Measurements from ENCODE around the gene SLC25A38. TPM values are rescaled to one million over a fixed set of nuclear protein-coding genes. Genes with fewer than 3 reads are reported as not detected.

The SLC25A38 gene
- total and polyA plus RNA-seq, 9 of the 15 experiments (the other 6 are each of a cell fraction or from before 2014, with no cell fraction given): 13.5 to 51.1 (median 30.6) TPM

DNA sequence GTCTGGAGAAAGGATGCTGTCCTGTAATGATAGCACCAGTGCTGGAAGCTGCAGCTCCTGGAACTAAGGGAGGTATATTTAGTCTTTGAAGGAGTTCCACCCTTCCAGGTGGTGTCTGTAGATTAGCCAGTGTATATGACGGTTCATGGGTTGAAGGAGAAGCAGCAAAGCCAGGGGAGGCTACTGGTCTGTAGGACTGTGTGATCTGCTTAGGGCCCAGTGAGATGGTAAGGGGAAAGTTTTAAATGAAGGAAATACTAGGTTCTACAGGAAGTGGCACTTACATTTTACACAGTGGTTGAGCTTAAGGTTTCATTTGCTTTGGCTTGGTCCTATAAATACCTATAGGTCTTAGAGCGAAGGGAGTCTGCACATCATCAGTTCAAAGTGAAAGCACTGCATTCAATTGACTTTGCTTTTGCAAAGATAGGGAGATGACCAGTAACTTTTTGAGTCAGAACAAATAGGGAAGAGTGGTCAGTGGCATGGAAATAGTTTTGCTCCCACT is 5.6 kb downstream of the SLC25A38 start (continued):
- TF ChIP-seq, protein P1, sequence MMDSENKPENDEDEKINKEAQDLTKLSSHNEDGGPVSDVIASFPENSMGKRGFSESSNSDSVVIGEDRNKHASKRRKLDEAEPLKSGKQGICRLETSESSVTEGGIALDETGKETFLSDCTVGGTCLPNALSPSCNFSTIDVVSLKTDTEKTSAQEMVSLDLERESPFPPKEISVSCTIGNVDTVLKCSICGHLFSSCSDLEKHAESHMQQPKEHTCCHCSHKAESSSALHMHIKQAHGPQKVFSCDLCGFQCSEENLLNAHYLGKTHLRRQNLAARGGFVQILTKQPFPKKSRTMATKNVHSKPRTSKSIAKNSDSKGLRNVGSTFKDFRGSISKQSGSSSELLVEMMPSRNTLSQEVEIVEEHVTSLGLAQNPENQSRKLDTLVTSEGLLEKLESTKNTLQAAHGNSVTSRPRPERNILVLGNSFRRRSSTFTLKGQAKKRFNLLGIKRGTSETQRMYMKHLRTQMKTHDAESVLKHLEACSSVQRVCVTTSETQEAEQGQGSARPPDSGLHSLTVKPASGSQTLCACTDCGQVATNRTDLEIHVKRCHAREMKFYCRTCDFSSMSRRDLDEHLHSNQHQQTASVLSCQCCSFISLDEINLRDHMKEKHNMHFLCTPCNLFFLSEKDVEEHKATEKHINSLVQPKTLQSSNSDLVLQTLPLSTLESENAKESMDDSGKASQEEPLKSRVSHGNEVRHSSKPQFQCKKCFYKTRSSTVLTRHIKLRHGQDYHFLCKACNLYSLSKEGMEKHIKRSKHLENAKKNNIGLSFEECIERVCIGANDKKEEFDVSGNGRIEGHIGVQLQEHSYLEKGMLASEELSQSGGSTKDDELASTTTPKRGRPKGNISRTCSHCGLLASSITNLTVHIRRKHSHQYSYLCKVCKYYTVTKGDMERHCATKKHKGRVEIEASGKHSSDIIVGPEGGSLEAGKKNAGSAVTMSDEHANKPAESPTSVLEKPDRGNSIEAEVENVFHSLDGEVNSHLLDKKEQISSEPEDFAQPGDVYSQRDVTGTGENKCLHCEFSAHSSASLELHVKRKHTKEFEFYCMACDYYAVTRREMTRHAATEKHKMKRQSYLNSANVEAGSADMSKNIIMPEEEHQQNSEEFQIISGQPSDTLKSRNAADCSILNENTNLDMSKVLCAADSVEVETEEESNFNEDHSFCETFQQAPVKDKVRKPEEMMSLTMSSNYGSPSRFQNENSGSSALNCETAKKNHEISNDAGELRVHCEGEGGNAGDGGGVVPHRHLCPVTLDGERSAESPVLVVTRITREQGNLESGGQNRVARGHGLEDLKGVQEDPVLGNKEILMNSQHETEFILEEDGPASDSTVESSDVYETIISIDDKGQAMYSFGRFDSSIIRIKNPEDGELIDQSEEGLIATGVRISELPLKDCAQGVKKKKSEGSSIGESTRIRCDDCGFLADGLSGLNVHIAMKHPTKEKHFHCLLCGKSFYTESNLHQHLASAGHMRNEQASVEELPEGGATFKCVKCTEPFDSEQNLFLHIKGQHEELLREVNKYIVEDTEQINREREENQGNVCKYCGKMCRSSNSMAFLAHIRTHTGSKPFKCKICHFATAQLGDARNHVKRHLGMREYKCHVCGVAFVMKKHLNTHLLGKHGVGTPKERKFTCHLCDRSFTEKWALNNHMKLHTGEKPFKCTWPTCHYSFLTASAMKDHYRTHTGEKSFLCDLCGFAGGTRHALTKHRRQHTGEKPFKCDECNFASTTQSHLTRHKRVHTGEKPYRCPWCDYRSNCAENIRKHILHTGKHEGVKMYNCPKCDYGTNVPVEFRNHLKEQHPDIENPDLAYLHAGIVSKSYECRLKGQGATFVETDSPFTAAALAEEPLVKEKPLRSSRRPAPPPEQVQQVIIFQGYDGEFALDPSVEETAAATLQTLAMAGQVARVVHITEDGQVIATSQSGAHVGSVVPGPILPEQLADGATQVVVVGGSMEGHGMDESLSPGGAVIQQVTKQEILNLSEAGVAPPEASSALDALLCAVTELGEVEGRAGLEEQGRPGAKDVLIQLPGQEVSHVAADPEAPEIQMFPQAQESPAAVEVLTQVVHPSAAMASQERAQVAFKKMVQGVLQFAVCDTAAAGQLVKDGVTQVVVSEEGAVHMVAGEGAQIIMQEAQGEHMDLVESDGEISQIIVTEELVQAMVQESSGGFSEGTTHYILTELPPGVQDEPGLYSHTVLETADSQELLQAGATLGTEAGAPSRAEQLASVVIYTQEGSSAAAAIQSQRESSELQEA (IDR thresholded peaks at IDR 0.05; ENCODE audit: low read depth): no peak
- TF ChIP-seq, protein P2, sequence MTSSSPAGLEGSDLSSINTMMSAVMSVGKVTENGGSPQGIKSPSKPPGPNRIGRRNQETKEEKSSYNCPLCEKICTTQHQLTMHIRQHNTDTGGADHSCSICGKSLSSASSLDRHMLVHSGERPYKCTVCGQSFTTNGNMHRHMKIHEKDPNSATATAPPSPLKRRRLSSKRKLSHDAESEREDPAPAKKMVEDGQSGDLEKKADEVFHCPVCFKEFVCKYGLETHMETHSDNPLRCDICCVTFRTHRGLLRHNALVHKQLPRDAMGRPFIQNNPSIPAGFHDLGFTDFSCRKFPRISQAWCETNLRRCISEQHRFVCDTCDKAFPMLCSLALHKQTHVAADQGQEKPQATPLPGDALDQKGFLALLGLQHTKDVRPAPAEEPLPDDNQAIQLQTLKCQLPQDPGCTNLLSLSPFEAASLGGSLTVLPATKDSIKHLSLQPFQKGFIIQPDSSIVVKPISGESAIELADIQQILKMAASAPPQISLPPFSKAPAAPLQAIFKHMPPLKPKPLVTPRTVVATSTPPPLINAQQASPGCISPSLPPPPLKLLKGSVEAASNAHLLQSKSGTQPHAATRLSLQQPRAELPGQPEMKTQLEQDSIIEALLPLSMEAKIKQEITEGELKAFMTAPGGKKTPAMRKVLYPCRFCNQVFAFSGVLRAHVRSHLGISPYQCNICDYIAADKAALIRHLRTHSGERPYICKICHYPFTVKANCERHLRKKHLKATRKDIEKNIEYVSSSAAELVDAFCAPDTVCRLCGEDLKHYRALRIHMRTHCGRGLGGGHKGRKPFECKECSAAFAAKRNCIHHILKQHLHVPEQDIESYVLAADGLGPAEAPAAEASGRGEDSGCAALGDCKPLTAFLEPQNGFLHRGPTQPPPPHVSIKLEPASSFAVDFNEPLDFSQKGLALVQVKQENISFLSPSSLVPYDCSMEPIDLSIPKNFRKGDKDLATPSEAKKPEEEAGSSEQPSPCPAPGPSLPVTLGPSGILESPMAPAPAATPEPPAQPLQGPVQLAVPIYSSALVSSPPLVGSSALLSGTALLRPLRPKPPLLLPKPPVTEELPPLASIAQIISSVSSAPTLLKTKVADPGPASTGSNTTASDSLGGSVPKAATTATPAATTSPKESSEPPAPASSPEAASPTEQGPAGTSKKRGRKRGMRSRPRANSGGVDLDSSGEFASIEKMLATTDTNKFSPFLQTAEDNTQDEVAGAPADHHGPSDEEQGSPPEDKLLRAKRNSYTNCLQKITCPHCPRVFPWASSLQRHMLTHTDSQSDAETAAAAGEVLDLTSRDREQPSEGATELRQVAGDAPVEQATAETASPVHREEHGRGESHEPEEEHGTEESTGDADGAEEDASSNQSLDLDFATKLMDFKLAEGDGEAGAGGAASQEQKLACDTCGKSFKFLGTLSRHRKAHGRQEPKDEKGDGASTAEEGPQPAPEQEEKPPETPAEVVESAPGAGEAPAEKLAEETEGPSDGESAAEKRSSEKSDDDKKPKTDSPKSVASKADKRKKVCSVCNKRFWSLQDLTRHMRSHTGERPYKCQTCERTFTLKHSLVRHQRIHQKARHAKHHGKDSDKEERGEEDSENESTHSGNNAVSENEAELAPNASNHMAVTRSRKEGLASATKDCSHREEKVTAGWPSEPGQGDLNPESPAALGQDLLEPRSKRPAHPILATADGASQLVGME (CRISPR knock-in tag; IDR thresholded peaks at IDR 0.05): no peak
- TF ChIP-seq, protein P3, sequence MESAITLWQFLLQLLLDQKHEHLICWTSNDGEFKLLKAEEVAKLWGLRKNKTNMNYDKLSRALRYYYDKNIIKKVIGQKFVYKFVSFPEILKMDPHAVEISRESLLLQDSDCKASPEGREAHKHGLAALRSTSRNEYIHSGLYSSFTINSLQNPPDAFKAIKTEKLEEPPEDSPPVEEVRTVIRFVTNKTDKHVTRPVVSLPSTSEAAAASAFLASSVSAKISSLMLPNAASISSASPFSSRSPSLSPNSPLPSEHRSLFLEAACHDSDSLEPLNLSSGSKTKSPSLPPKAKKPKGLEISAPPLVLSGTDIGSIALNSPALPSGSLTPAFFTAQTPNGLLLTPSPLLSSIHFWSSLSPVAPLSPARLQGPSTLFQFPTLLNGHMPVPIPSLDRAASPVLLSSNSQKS (CRISPR knock-in tag; IDR thresholded peaks at IDR 0.05): no peak
- TF ChIP-seq ZNF551 (CRISPR knock-in tag; IDR thresholded peaks at IDR 0.05) (no peak), ETV1 (tag; conservative IDR thresholded peaks at IDR 0.05; ENCODE audit: low read depth) (no peak), HNRNPUL1 (IDR thresholded peaks at IDR 0.05; ENCODE audit: low read length) (no peak), ZNF12 (CRISPR knock-in tag; IDR thresholded peaks at IDR 0.05) (no peak), BMI1 (IDR thresholded peaks at IDR 0.05; ENCODE audit: low read length) (no peak), RBM15 (IDR thresholded peaks at IDR 0.05; ENCODE audit: insufficient read depth, low read length) (no peak), HMGN3 (IDR thresholded peaks at IDR 0.05; ENCODE audit: borderline replicate concordance, extremely low read depth, insufficient read length, low read depth, low read length) (no peak)
- TF ChIP-seq, protein P4, sequence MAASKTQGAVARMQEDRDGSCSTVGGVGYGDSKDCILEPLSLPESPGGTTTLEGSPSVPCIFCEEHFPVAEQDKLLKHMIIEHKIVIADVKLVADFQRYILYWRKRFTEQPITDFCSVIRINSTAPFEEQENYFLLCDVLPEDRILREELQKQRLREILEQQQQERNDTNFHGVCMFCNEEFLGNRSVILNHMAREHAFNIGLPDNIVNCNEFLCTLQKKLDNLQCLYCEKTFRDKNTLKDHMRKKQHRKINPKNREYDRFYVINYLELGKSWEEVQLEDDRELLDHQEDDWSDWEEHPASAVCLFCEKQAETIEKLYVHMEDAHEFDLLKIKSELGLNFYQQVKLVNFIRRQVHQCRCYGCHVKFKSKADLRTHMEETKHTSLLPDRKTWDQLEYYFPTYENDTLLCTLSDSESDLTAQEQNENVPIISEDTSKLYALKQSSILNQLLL (CRISPR knock-in tag; IDR thresholded peaks at IDR 0.05; ENCODE audit: borderline replicate concordance): no peak

All from K562 (cell line).